Osteoblast (primary cell): Measurements from ENCODE around the gene CFAP221. TPM values are rescaled to one million over a fixed set of nuclear protein-coding genes. Genes with fewer than 3 reads are reported as not detected.
A peak's percentile ranks its signal among the peaks of the same experiment; 100 is the strongest.

Source experiments
- DNase-seq: peaks from one replicate; pipeline ENCODE4 v3.0.0; 2011; ENCODE audit warnings: low spot score, mixed read lengths; ENCODE audit not compliant: insufficient read length; ENCODE audit errors: missing footprints
- H2AFZ ChIP-seq: 2 replicates; pipeline ENCODE4 v1.6.0; 2011; ENCODE audit warnings: mild to moderate bottlenecking, low read length
- H3K27ac ChIP-seq: 2 replicates; pipeline ENCODE4 v1.5.1; 2011; ENCODE audit warnings: mild to moderate bottlenecking, low read depth, low read length, moderate library complexity
- H3K27me3 ChIP-seq: 2 replicates; pipeline ENCODE4 v1.6.0; 2012; ENCODE audit warnings: mild to moderate bottlenecking, control low read depth, inconsistent platforms, low read length, moderate library complexity; ENCODE audit not compliant: insufficient read depth
- H3K36me3 ChIP-seq: 2 replicates; pipeline ENCODE4 v1.5.1; 2011; ENCODE audit warnings: mild to moderate bottlenecking, low read length, control low read depth, moderate library complexity; ENCODE audit not compliant: insufficient read depth
- H3K4me1 ChIP-seq: 2 replicates; pipeline ENCODE4 v1.5.1; 2011; ENCODE audit warnings: mild to moderate bottlenecking, low read length, control low read depth, moderate library complexity; ENCODE audit not compliant: insufficient read depth
- H3K4me2 ChIP-seq: 2 replicates; pipeline ENCODE4 v1.6.0; 2011; ENCODE audit warnings: mild to moderate bottlenecking, low read length; ENCODE audit not compliant: insufficient read depth
- H3K4me3 ChIP-seq: fragments of 200-600 bp; sonication (generic); 3 replicates; pipeline ENCODE4 v1.5.1; 2012; ENCODE audit warnings: mild to moderate bottlenecking, low read length, inconsistent platforms; ENCODE audit not compliant: insufficient read depth
- H3K79me2 ChIP-seq: 2 replicates; pipeline ENCODE4 v1.6.0; 2012; ENCODE audit warnings: mild to moderate bottlenecking, low read length, control low read depth, inconsistent platforms; ENCODE audit not compliant: insufficient read depth
- H3K9me3 ChIP-seq: 2 replicates; pipeline ENCODE4 v1.5.1; 2011; ENCODE audit warnings: low read depth, low read length, control low read depth
- H4K20me1 ChIP-seq: 2 replicates; pipeline ENCODE4 v1.6.0; 2012; ENCODE audit warnings: mild to moderate bottlenecking, low read length, control low read depth; ENCODE audit not compliant: insufficient read depth
- CTCF ChIP-seq: IDR thresholded peaks from 2 replicates; pipeline ENCODE4 v1.5.1; 2011; ENCODE audit warnings: mild to moderate bottlenecking, low read depth, low read length, moderate library complexity; ENCODE audit errors: extremely low read depth
- total RNA-seq: library from RNA; depleted of rRNA; stranded (reverse); fragments of >200 nt; gene quantifications from 2 replicates; pipeline ENCODE4 v1.2.3, GENCODE V29; 2012

The CFAP221 gene
- total RNA-seq, 1 donor: 0.36 TPM

GRCh38 chr2:119701352-119701751 is 157.1 kb downstream of the CFAP221 start:
- Histone ChIP-seq H3K27ac (no peak overlapping the region), H3K4me1 (no peaks in the 10 kb centered on the region), H3K4me3 (no peak overlapping the region), H3K9me3 (peaks cover 2% of the 10 kb centered on the region), H2AFZ (no peak overlapping the region), H3K36me3 (no peaks in the 10 kb centered on the region), H3K27me3 (peaks cover 11% of the 10 kb centered on the region), H3K79me2 (no peaks in the 10 kb centered on the region), H3K4me2 (no peak overlapping the region), H4K20me1 (no peaks in the 10 kb centered on the region)
- DNase-seq: no peak
- TF ChIP-seq CTCF: no peak

DNA sequence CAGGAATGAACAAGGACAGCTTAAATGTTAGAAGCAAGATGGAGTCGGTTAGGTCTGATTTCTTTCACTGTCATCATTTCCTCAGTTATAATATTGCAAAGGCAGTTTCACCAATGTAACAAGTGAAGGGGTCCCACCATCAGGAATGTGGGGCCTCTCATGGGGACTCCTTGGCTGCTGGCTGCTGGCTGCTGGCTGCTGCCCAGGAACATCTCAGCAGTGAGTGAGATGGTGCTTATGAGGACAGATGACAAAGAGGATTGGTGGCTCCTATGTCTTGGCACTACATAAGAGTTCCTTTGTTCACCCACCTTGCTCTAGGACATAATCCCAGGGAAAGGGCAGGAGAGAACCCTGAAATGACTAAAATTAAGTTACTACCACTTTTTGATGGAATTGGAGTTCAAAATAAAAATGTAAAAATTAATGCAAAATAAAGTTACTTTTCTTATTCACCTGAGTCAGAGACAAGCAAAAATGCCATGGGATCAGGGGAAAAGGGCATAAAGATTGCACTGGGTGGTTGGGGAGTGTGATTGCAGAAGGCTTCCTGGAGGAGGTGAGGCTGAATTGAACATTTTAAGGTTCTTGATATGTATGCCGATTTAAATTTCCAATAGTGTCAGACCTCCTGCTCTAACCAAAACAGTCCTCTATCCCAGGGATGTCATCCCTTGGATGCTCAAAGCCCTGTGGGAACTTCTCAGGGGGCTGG is 158.1 kb downstream of the CFAP221 start:
- no peak for TF ChIP-seq CTCF
- H3K36me3 ChIP-seq: no peaks in the 10 kb centered on the region
- H2AFZ ChIP-seq: no peak overlapping the region
- H3K27me3 ChIP-seq: peaks cover 11% of the 10 kb centered on the region
- DNase-seq: no peak
- H3K4me3 ChIP-seq: no peak overlapping the region
- H3K4me1 ChIP-seq: no peaks in the 10 kb centered on the region
- H4K20me1 ChIP-seq: no peaks in the 10 kb centered on the region
- no peak overlapping the region for H3K27ac ChIP-seq
- no peaks in the 10 kb centered on the region for H3K79me2 ChIP-seq
- H3K9me3 ChIP-seq: peaks cover 2% of the 10 kb centered on the region
- H3K4me2 ChIP-seq: no peak overlapping the region

GRCh38 chr2:119702918-119703401 is 158.7 kb downstream of the CFAP221 start:
- TF ChIP-seq CTCF: peak; percentile 92
- Histone ChIP-seq H3K4me2 (peak overlapping the region; percentile 13), H4K20me1 (no peaks in the 10 kb centered on the region), H2AFZ (peak overlapping the region; percentile 36), H3K27ac (no peak overlapping the region), H3K79me2 (no peaks in the 10 kb centered on the region), H3K9me3 (peaks cover 2% of the 10 kb centered on the region), H3K4me3 (no peak overlapping the region), H3K4me1 (no peaks in the 10 kb centered on the region), H3K27me3 (peaks cover 6% of the 10 kb centered on the region), H3K36me3 (no peaks in the 10 kb centered on the region)
- DNase-seq: peak; percentile 96

DNA sequence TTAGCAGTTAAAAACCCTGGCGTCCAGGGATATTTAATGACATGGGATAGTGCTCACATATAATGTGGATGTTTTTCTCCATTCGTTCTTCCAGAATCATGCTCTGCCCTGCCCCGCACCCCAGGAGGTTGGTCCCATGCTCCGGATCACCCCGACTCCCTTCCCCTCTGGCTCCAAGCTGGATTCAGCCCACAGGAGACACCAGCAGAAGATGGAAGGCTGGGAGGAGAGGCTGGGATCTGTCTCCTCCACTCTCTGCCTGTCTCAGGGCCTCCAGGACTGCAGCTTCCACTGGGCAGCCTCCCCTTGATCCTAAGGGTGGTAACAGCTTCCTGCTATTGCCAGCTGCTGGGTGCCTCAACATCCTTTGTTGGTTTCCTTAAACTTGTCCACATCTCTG is 159.3 kb downstream of the CFAP221 start:
- no peaks in the 10 kb centered on the region for H3K36me3 ChIP-seq
- TF ChIP-seq CTCF: no peak
- no peaks in the 10 kb centered on the region for H4K20me1 ChIP-seq
- no peak overlapping the region for H3K4me3 ChIP-seq
- H3K4me1 ChIP-seq: no peaks in the 10 kb centered on the region
- H3K27me3 ChIP-seq: peaks cover under 1% of the 10 kb centered on the region
- H3K79me2 ChIP-seq: no peaks in the 10 kb centered on the region
- H2AFZ ChIP-seq: no peak overlapping the region
- no peak for DNase-seq
- peaks cover 2% of the 10 kb centered on the region for H3K9me3 ChIP-seq
- H3K27ac ChIP-seq: no peak overlapping the region
- H3K4me2 ChIP-seq: no peak overlapping the region
